LHCN-M2 (cell line): ENCODE results near the gene DHRS12. TPM values are rescaled to one million over a fixed set of nuclear protein-coding genes. Genes with fewer than 3 reads are reported as not detected.
A peak's percentile ranks its signal among the peaks of the same experiment; 100 is the strongest.

Experiments used
- DNase-seq: peaks from one replicate; pipeline ENCODE4 v3.0.0-alpha.2; 2012; ENCODE audit warnings: low read depth
- total RNA-seq: library from RNA; depleted of rRNA; stranded (reverse); fragments of >200 nt; gene quantifications from 2 replicates; pipeline ENCODE4 v1.2.3, GENCODE V29; 2014; rRNA removed

Gene DHRS12
- total RNA-seq, 1 experiment from 2014 or later = 3.2 TPM

- peak; percentile 84 for DNase-seq
These were observed 75.0 kb downstream of the DHRS12 start for GRCh38 chr13:51728972-51729371.

- DNase-seq = no peak
These were observed 75.7 kb downstream of the DHRS12 start for GRCh38 chr13:51728275-51728673.

GRCh38 chr13:51727634-51728274, 76.2 kb downstream of the DHRS12 start:
- DNase-seq = peak; percentile 84

- peak; percentile 69 for DNase-seq
These were observed 77.3 kb downstream of the DHRS12 start for GRCh38 chr13:51726446-51727193.

- no peak for DNase-seq
These were observed 79.2 kb downstream of the DHRS12 start for GRCh38 chr13:51724721-51725120.

GRCh38 chr13:51723529-51723928, 80.4 kb downstream of the DHRS12 start:
- DNase-seq = no peak

- no peak for DNase-seq
These were observed 82.5 kb downstream of the DHRS12 start for GRCh38 chr13:51721496-51721895.

- DNase-seq = no peak
These were observed 84.6 kb downstream of the DHRS12 start for GRCh38 chr13:51719394-51719793.

Other genes starting within 250 kb of the DHRS12 start
- gene WDFY2, start 219.7 kb downstream of the DHRS12 start, total RNA-seq = 7.6 and 8.2 TPM in 2 replicates
- not detected in 2 replicates for gene TMEM272, start 41.0 kb upstream of the DHRS12 start, total RNA-seq
- not detected in 2 replicates for gene CCDC70, start 57.8 kb upstream of the DHRS12 start, total RNA-seq
- gene ATP7B, start 207.3 kb upstream of the DHRS12 start, total RNA-seq = 1.7 and 1.8 TPM in 2 replicates
- gene ALG11, start 208.2 kb upstream of the DHRS12 start, total RNA-seq = 12.8 and 18.4 TPM in 2 replicates
- gene UTP14C, start 220.5 kb upstream of the DHRS12 start, total RNA-seq = 9.6 and 12.2 TPM in 2 replicates